GM18520 (cell line): ENCODE data around the gene CACNA2D3.

Experiments used
- ATAC-seq: cut with Tn5 transposase; IDR thresholded peaks from one replicate; pipeline ENCODE4 v1.9.1; 2021; ENCODE audit not compliant: unreplicated experiment

CACNA2D3 gene

GRCh38 chr3:54892168-54892567, 769.8 kb downstream of the CACNA2D3 start:
- ATAC-seq, result no peak

GRCh38 chr3:54895613-54896012, 773.3 kb downstream of the CACNA2D3 start:
- no peak for ATAC-seq

- no peak for ATAC-seq
Observed at GRCh38 chr3:54897028-54897711, 774.8 kb downstream of the CACNA2D3 start.

GRCh38 chr3:54899273-54899672, 776.9 kb downstream of the CACNA2D3 start:
- no peak for ATAC-seq

- ATAC-seq, result no peak
Observed at GRCh38 chr3:54900838-54901591, 778.7 kb downstream of the CACNA2D3 start.

GRCh38 chr3:54901906-54902685, 779.7 kb downstream of the CACNA2D3 start:
- ATAC-seq, result no peak

- ATAC-seq, result no peak
Observed at GRCh38 chr3:54905261-54905888, 783.0 kb downstream of the CACNA2D3 start.

- no peak for ATAC-seq
Observed at GRCh38 chr3:54905920-54906319, 783.6 kb downstream of the CACNA2D3 start.

- no peak for ATAC-seq
Observed at GRCh38 chr3:54906763-54907162, 784.4 kb downstream of the CACNA2D3 start.

- ATAC-seq, result no peak
Observed at GRCh38 chr3:54909191-54909590, 786.8 kb downstream of the CACNA2D3 start.

- ATAC-seq, result no peak
Observed at GRCh38 chr3:54914180-54914579, 791.8 kb downstream of the CACNA2D3 start.

GRCh38 chr3:54915181-54915580, 792.8 kb downstream of the CACNA2D3 start:
- ATAC-seq, result no peak

- ATAC-seq, result no peak
Observed at GRCh38 chr3:54915976-54916375, 793.6 kb downstream of the CACNA2D3 start.

- no peak for ATAC-seq
Observed at GRCh38 chr3:54916732-54917131, 794.4 kb downstream of the CACNA2D3 start.

GRCh38 chr3:54917174-54917573, 794.8 kb downstream of the CACNA2D3 start:
- no peak for ATAC-seq

GRCh38 chr3:54917862-54918261, 795.5 kb downstream of the CACNA2D3 start:
- ATAC-seq, result no peak

- ATAC-seq, result no peak
Observed at GRCh38 chr3:54918516-54918915, 796.2 kb downstream of the CACNA2D3 start.

GRCh38 chr3:54928046-54928770, 805.9 kb downstream of the CACNA2D3 start, which contains the start of gene LRTM1:
LRTM1 (minus strand) TSS chr3:54928059; CDS start chr3:54927911, 148 bp downstream.
- ATAC-seq, result no peak

GRCh38 chr3:54931182-54931581, 808.8 kb downstream of the CACNA2D3 start:
- ATAC-seq, result no peak

- ATAC-seq, result no peak
Observed at GRCh38 chr3:54932606-54933005, 810.3 kb downstream of the CACNA2D3 start.
